Prostate gland (tissue), 2 donors: ENCODE results near the gene MRPS14.

ENCODE experiments used
- CTCF ChIP-seq, 4 experiments: fragments of 200-600 bp in 2 of 4; fragments of 450-650 bp in 2 of 4; sonication (generic) in 2 of 4; IDR thresholded peaks; 1 replicate in 3 of 4; 2 replicates in 1 of 4; pipeline ENCODE4 v1.5.1; 2016 to 2019; ENCODE audit warnings: antibody characterized with exemption in 4 of 4, mild to moderate bottlenecking in 2 of 4, moderate library complexity in 2 of 4
- POLR2A ChIP-seq: fragments of 450-650 bp; IDR thresholded peaks from one replicate; pipeline ENCODE4 v1.6.1; 2016; ENCODE audit warnings: antibody characterized with exemption, mild to moderate bottlenecking
- POLR2AphosphoS5 ChIP-seq: sonication (generic); formaldehyde crosslinking; IDR thresholded peaks from one replicate; pipeline ENCODE4 v1.6.1; 2017; ENCODE audit warnings: antibody characterized with exemption

- TF ChIP-seq POLR2AphosphoS5 (no peak), CTCF (IDR thresholded peaks at IDR 0.05) (no peak), POLR2A (no peak)
These were observed 31.8 kb downstream of the MRPS14 start for GRCh38 chr1:174991473-174991872.
